ENCODE data around the gene TNPO2.

The TNPO2 gene

GRCh38 chr19:12705654-12706331, 17.9 kb downstream of the TNPO2 start:
- H3K79me2 ChIP-seq (ENCODE audit: insufficient read depth, low read length): no peaks in the 10 kb centered on the region
- H3F3A ChIP-seq (ENCODE audit: low read depth): no peaks in the 10 kb centered on the region
- no peaks in the 10 kb centered on the region for H4K20me1 ChIP-seq (ENCODE audit: insufficient read depth, low read length, poor library complexity, severe bottlenecking)
- no peaks in the 10 kb centered on the region for H3K9me2 ChIP-seq (replicated peaks; ENCODE audit: low read depth, low read length)
- H2AFZ ChIP-seq (ENCODE audit: low read length): no peak overlapping the region
- H3K4me3 ChIP-seq (ENCODE audit: low read length, poor library complexity, severe bottlenecking): no peak overlapping the region
- no peak overlapping the region for H3K4me2 ChIP-seq (ENCODE audit: low read depth, low read length, poor library complexity, severe bottlenecking)
- no peaks in the 10 kb centered on the region for H3K4me1 ChIP-seq (ENCODE audit: insufficient read depth, low read length, poor library complexity, severe bottlenecking)
- H3K27me3 ChIP-seq (ENCODE audit: insufficient read depth, low read length, poor library complexity, severe bottlenecking): no peaks in the 10 kb centered on the region
- H3K9me3 ChIP-seq (ENCODE audit: insufficient read depth, low read depth, low read length): no peaks in the 10 kb centered on the region
- H3K9ac ChIP-seq (ENCODE audit: low read depth, low read length, poor library complexity, severe bottlenecking): no peak overlapping the region
- TF ChIP-seq CTCF (conservative IDR thresholded peaks at IDR 0.05; ENCODE audit: low read length) (no peak), EZH2phosphoT487 (IDR thresholded peaks at IDR 0.05; ENCODE audit: borderline replicate concordance) (no peak)
- peaks cover 77% of the 10 kb centered on the region; the same call in 1 of the 2 replicates for H3K36me3 ChIP-seq (ENCODE audit: insufficient read depth, low read length)

- Histone ChIP-seq H4K20me1 (ENCODE audit: insufficient read depth, low read length, poor library complexity, severe bottlenecking) (no peaks in the 10 kb centered on the region), H3K79me2 (ENCODE audit: insufficient read depth, low read length) (no peaks in the 10 kb centered on the region), H3K4me3 (ENCODE audit: low read length, poor library complexity, severe bottlenecking) (no peak overlapping the region), H3K27me3 (ENCODE audit: insufficient read depth, low read length, poor library complexity, severe bottlenecking) (no peaks in the 10 kb centered on the region), H3K36me3 (ENCODE audit: insufficient read depth, low read length) (peaks cover 73% of the 10 kb centered on the region; the same call in 1 of the 2 replicates), H3K4me2 (ENCODE audit: low read depth, low read length, poor library complexity, severe bottlenecking) (no peak overlapping the region), H3F3A (ENCODE audit: low read depth) (no peaks in the 10 kb centered on the region), H3K9me3 (ENCODE audit: insufficient read depth, low read depth, low read length) (no peaks in the 10 kb centered on the region), H3K9ac (ENCODE audit: low read depth, low read length, poor library complexity, severe bottlenecking) (no peak overlapping the region), H3K9me2 (replicated peaks; ENCODE audit: low read depth, low read length) (no peaks in the 10 kb centered on the region), H3K4me1 (ENCODE audit: insufficient read depth, low read length, poor library complexity, severe bottlenecking) (no peaks in the 10 kb centered on the region), H2AFZ (ENCODE audit: low read length) (no peak overlapping the region)
- no peak for TF ChIP-seq CTCF (conservative IDR thresholded peaks at IDR 0.05; ENCODE audit: low read length)
- no peak for TF ChIP-seq EZH2phosphoT487 (IDR thresholded peaks at IDR 0.05; ENCODE audit: borderline replicate concordance)
Observed at GRCh38 chr19:12705169-12705568, 18.6 kb downstream of the TNPO2 start.

- H3K9me3 ChIP-seq (ENCODE audit: insufficient read depth, low read depth, low read length): no peaks in the 10 kb centered on the region
- no peak overlapping the region for H3K4me2 ChIP-seq (ENCODE audit: low read depth, low read length, poor library complexity, severe bottlenecking)
- H2AFZ ChIP-seq (ENCODE audit: low read length): no peak overlapping the region
- no peaks in the 10 kb centered on the region for H3K4me1 ChIP-seq (ENCODE audit: insufficient read depth, low read length, poor library complexity, severe bottlenecking)
- H3K36me3 ChIP-seq (ENCODE audit: insufficient read depth, low read length): peaks cover 62% of the 10 kb centered on the region; the same call in 1 of the 2 replicates
- H3K9me2 ChIP-seq (replicated peaks; ENCODE audit: low read depth, low read length): no peaks in the 10 kb centered on the region
- no peak overlapping the region for H3K4me3 ChIP-seq (ENCODE audit: low read length, poor library complexity, severe bottlenecking)
- no peak for TF ChIP-seq EZH2phosphoT487 (IDR thresholded peaks at IDR 0.05; ENCODE audit: borderline replicate concordance)
- TF ChIP-seq CTCF (conservative IDR thresholded peaks at IDR 0.05; ENCODE audit: low read length): no peak
- H3K27me3 ChIP-seq (ENCODE audit: insufficient read depth, low read length, poor library complexity, severe bottlenecking): no peaks in the 10 kb centered on the region
- H3K79me2 ChIP-seq (ENCODE audit: insufficient read depth, low read length): no peaks in the 10 kb centered on the region
- no peaks in the 10 kb centered on the region for H4K20me1 ChIP-seq (ENCODE audit: insufficient read depth, low read length, poor library complexity, severe bottlenecking)
- H3F3A ChIP-seq (ENCODE audit: low read depth): no peaks in the 10 kb centered on the region
- H3K9ac ChIP-seq (ENCODE audit: low read depth, low read length, poor library complexity, severe bottlenecking): no peak overlapping the region
Observed at GRCh38 chr19:12703046-12703445, 20.7 kb downstream of the TNPO2 start.
